ENCODE measurements around the gene RAD51. TPM values are rescaled to one million over a fixed set of nuclear protein-coding genes. Genes with fewer than 3 reads are reported as not detected.

Gene RAD51
- polyA plus RNA-seq, 2 donors = 2.5 to 5.9 TPM

- Histone ChIP-seq H3K27ac (ENCODE audit: low read depth in 2 of 2, low read length in 1 of 2) (peak overlapping the region; percentile 88 to 89), H3K4me3 (ENCODE audit: low read depth in 1 of 2, low read length in 2 of 2) (peak overlapping the region; percentile 82 to 85), H3K36me3 (ENCODE audit: control insufficient read depth in 2 of 2, insufficient read depth in 2 of 2, low read length in 1 of 2) (peaks cover 10 to 13% of the 10 kb centered on the region in 2 donors), H3K4me1 (ENCODE audit: control insufficient read depth in 2 of 2, insufficient read depth in 2 of 2, low read length in 1 of 2) (peaks cover 0 to 4% of the 10 kb centered on the region in 2 donors), H3K27me3 (ENCODE audit: control insufficient read depth in 1 of 2, insufficient read depth in 2 of 2, low read length in 2 of 2) (no peaks in the 10 kb centered on the region), H3K9me3 (ENCODE audit: control insufficient read depth in 2 of 2, insufficient read depth in 1 of 2, low read depth in 1 of 2, low read length in 1 of 2) (no peaks in the 10 kb centered on the region)
- WGBS, 2 donors = 0 to 1% methylated on average over 22 of the region's 22 CpGs
These were observed 59.6 kb downstream of the RAD51 start for GRCh38 chr15:40754574-40754882.

DNA sequence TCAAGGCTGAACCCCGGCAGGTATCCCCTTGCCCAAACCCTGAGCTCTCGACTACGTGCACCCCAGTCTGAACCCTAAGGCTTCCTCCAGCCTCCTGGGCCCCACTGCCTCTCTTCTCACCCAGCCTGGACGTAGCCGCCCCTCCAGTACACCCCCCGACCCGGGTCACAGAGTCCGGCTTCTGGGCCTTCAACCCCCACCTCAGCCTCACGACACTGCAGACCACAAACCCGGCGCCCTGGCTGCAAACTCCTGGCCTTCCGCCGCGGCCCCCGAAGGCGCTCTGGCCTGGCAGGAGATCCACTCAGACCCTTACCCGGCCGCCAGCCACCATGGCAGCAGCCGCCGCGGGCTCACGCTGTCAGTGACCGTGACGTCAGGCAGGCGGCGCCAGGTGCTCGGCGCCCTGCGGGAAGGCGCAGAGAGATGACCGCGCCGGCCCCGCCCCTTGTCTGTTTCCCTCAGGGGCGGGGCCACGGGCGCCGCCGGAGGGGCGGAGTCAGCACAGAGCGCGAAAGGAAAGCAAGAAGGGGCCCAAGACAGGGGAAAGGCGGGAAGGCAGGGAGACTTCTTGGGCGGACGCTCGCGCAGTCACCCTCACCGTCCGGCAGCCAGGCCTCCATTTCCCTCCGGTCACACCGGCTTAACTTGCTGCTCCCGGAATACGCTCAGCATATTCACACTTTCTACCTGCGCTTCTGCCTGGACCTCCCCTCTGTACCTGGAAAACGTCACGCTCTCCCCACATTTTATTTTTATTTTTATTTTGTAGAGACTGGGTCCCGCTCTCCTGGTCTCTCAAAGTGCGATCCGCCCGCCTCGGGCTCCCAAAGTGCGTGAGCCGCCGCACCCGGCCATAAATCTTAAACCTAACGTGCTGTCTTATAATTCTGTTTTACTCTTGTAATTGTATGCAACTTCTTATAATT lies 60.2 kb downstream of the RAD51 start, which contains the start of gene RMDN3:
TSS of gene RMDN3 (minus strand) at position 372 of the 929 bp plus-strand sequence. CDS start 471 bp downstream, outside the sequence.
- 0 to 1% methylated on average over 62 to 66 of the region's 66 CpGs for WGBS, 2 donors
- Histone ChIP-seq H3K9me3 (ENCODE audit: control insufficient read depth in 2 of 2, insufficient read depth in 1 of 2, low read depth in 1 of 2, low read length in 1 of 2) (no peaks in the 10 kb centered on the region), H3K4me3 (ENCODE audit: low read depth in 1 of 2, low read length in 2 of 2) (peak within 1 kb of the TSS; percentile 82 to 85), H3K27me3 (ENCODE audit: control insufficient read depth in 1 of 2, insufficient read depth in 2 of 2, low read length in 2 of 2) (no peaks in the 10 kb centered on the region), H3K4me1 (ENCODE audit: control insufficient read depth in 2 of 2, insufficient read depth in 2 of 2, low read length in 1 of 2) (peaks cover 0 to 4% of the 10 kb centered on the region in 2 donors), H3K27ac (ENCODE audit: low read depth in 2 of 2, low read length in 1 of 2) (peak within 1 kb of the TSS; percentile 91 to 92), H3K36me3 (ENCODE audit: control insufficient read depth in 2 of 2, insufficient read depth in 2 of 2, low read length in 1 of 2) (peaks cover 7 to 13% of the 10 kb centered on the region in 2 donors)

DNA sequence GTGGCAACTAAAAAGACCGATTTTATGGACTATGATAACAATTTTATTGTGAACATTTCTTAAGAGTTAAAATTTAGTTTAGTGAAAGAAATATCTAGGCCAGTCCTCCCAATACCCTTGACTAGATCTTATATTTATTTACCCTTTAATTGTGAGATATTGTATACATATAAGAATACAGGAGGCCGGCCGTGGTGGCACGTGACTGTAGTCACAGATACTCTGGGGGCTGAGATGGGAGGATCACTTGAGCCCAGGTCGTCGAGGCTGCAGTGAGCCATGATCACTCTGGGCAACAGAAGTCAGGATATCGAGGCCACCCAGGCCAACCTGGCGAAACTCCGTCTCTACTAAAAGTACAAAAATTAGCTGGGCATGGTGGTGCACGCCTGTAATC lies 60.8 kb downstream of the RAD51 start:
- peak overlapping the region; percentile 69 to 82 for H3K4me3 ChIP-seq (ENCODE audit: low read depth in 1 of 2, low read length in 2 of 2)
- WGBS, 2 donors = 62 to 66% methylated on average over 10 of the region's 10 CpGs
- no peaks in the 10 kb centered on the region for H3K9me3 ChIP-seq (ENCODE audit: control insufficient read depth in 2 of 2, insufficient read depth in 1 of 2, low read depth in 1 of 2, low read length in 1 of 2)
- H3K36me3 ChIP-seq (ENCODE audit: control insufficient read depth in 2 of 2, insufficient read depth in 2 of 2, low read length in 1 of 2) = peaks cover 7 to 10% of the 10 kb centered on the region in 2 donors
- H3K4me1 ChIP-seq (ENCODE audit: control insufficient read depth in 2 of 2, insufficient read depth in 2 of 2, low read length in 1 of 2) = peaks cover 0 to 4% of the 10 kb centered on the region in 2 donors
- H3K27ac ChIP-seq (ENCODE audit: low read depth in 2 of 2, low read length in 1 of 2) = no peak overlapping the region
- no peaks in the 10 kb centered on the region for H3K27me3 ChIP-seq (ENCODE audit: control insufficient read depth in 1 of 2, insufficient read depth in 2 of 2, low read length in 2 of 2)

- WGBS, 2 donors = 48 to 58% methylated on average over 6 of the region's 6 CpGs
These were observed 62.0 kb downstream of the RAD51 start for GRCh38 chr15:40756938-40757337.

GRCh38 chr15:40759961-40760360 lies 65.0 kb downstream of the RAD51 start:
- no peaks in the 10 kb centered on the region for H3K9me3 ChIP-seq (ENCODE audit: control insufficient read depth in 2 of 2, insufficient read depth in 1 of 2, low read depth in 1 of 2, low read length in 1 of 2)
- WGBS, 2 donors = 95% methylated on average over 5 of the region's 5 CpGs
- no peak overlapping the region for H3K4me3 ChIP-seq (ENCODE audit: low read depth in 1 of 2, low read length in 2 of 2)
- peaks cover 7 to 8% of the 10 kb centered on the region in 2 donors for H3K4me1 ChIP-seq (ENCODE audit: control insufficient read depth in 2 of 2, insufficient read depth in 2 of 2, low read length in 1 of 2)
- H3K27me3 ChIP-seq (ENCODE audit: control insufficient read depth in 1 of 2, insufficient read depth in 2 of 2, low read length in 2 of 2) = no peaks in the 10 kb centered on the region
- H3K27ac ChIP-seq (ENCODE audit: low read depth in 2 of 2, low read length in 1 of 2) = no peak overlapping the region
- no peaks in the 10 kb centered on the region for H3K36me3 ChIP-seq (ENCODE audit: control insufficient read depth in 2 of 2, insufficient read depth in 2 of 2, low read length in 1 of 2)

More at GRCh38 chr15:40756938-40757337, 62.0 kb downstream of the RAD51 start:
- no peaks in the 10 kb centered on the region for H3K27me3 ChIP-seq (ENCODE audit: control insufficient read depth in 1 of 2, insufficient read depth in 2 of 2, low read length in 2 of 2)
- H3K4me3 ChIP-seq (ENCODE audit: low read depth in 1 of 2, low read length in 2 of 2) = no peak overlapping the region
- peaks cover 2 to 4% of the 10 kb centered on the region in 2 donors for H3K36me3 ChIP-seq (ENCODE audit: control insufficient read depth in 2 of 2, insufficient read depth in 2 of 2, low read length in 1 of 2)
- peaks cover 0 to 4% of the 10 kb centered on the region in 2 donors for H3K4me1 ChIP-seq (ENCODE audit: control insufficient read depth in 2 of 2, insufficient read depth in 2 of 2, low read length in 1 of 2)
- no peak overlapping the region for H3K27ac ChIP-seq (ENCODE audit: low read depth in 2 of 2, low read length in 1 of 2)
- H3K9me3 ChIP-seq (ENCODE audit: control insufficient read depth in 2 of 2, insufficient read depth in 1 of 2, low read depth in 1 of 2, low read length in 1 of 2) = no peaks in the 10 kb centered on the region

DNA sequence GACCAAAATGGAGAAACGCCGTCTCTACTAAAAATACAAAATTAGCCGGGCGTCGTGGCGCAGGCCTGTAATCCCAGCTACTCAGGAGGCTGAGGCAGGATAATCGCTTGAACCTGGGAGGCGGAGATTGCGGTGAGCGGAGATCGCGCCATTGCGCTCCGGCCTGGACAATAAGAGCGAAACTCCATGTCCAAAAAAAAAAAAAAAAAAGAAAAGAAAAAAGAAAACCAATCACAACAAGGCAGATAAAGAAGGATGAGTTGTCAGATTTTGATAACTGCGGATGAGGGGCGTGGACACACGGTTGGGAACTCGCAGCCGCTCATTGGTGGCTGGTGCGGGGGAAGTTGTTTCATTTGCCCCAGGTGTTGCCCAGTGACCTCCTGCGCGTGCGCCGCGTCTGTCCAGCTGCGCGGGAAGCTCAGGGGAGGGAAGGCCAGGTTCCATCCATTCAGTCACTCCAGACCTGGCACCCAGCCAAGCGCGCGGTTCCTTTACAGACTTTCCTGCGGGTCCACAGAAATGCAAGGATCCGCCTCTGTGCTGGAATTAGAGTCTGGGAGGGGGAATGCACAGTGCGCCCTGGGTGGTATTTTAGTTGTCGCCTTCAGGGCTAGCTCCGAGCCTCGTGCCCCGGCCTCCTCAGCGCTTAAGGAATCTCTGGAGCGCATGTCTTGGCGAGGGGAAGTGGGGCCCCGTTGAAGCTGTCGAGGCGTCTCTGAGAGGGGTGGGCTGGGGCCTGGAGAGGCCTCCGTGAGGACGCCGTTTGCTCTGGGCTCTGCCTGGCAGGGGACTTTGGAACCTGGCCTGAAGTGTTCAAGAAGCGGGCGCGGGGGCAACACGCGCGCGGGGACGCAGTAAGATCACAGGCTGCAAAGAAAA lies 68.2 kb downstream of the RAD51 start:
- H3K36me3 ChIP-seq (ENCODE audit: control insufficient read depth in 2 of 2, insufficient read depth in 2 of 2, low read length in 1 of 2) = peaks cover 0 to 9% of the 10 kb centered on the region in 2 donors
- H3K4me1 ChIP-seq (ENCODE audit: control insufficient read depth in 2 of 2, insufficient read depth in 2 of 2, low read length in 1 of 2) = peaks cover 11 to 33% of the 10 kb centered on the region in 2 donors
- peak overlapping the region; percentile 81 to 87 for H3K27ac ChIP-seq (ENCODE audit: low read depth in 2 of 2, low read length in 1 of 2)
- no peaks in the 10 kb centered on the region for H3K9me3 ChIP-seq (ENCODE audit: control insufficient read depth in 2 of 2, insufficient read depth in 1 of 2, low read depth in 1 of 2, low read length in 1 of 2)
- 28 to 31% methylated on average over 55 of the region's 55 CpGs for WGBS, 2 donors
- peak overlapping the region; percentile 57 to 60 for H3K4me3 ChIP-seq (ENCODE audit: low read depth in 1 of 2, low read length in 2 of 2)
- no peaks in the 10 kb centered on the region for H3K27me3 ChIP-seq (ENCODE audit: control insufficient read depth in 1 of 2, insufficient read depth in 2 of 2, low read length in 2 of 2)

- peaks cover 0 to 11% of the 10 kb centered on the region in 2 donors for H3K36me3 ChIP-seq (ENCODE audit: control insufficient read depth in 2 of 2, insufficient read depth in 2 of 2, low read length in 1 of 2)
- peak within 1 kb of the TSS; percentile 81 to 87 for H3K27ac ChIP-seq (ENCODE audit: low read depth in 2 of 2, low read length in 1 of 2)
- peaks cover 11 to 41% of the 10 kb centered on the region in 2 donors for H3K4me1 ChIP-seq (ENCODE audit: control insufficient read depth in 2 of 2, insufficient read depth in 2 of 2, low read length in 1 of 2)
- H3K27me3 ChIP-seq (ENCODE audit: control insufficient read depth in 1 of 2, insufficient read depth in 2 of 2, low read length in 2 of 2) = no peaks in the 10 kb centered on the region
- H3K9me3 ChIP-seq (ENCODE audit: control insufficient read depth in 2 of 2, insufficient read depth in 1 of 2, low read depth in 1 of 2, low read length in 1 of 2) = no peaks in the 10 kb centered on the region
- 0 to 1% methylated on average over 56 to 75 of the region's 75 CpGs for WGBS, 2 donors
- peak within 1 kb of the TSS; percentile 57 to 60 for H3K4me3 ChIP-seq (ENCODE audit: low read depth in 1 of 2, low read length in 2 of 2)
These were observed 69.0 kb downstream of the RAD51 start, which contains the start of gene GCHFR for GRCh38 chr15:40763801-40764628. Gene GCHFR, plus strand, starts transcription at chr15:40764068. Its CDS starts 113 bp downstream, at chr15:40764181.

GRCh38 chr15:40764629-40765103 lies 69.7 kb downstream of the RAD51 start:
- Histone ChIP-seq H3K4me1 (ENCODE audit: control insufficient read depth in 2 of 2, insufficient read depth in 2 of 2, low read length in 1 of 2) (peaks cover 11 to 45% of the 10 kb centered on the region in 2 donors), H3K4me3 (ENCODE audit: low read depth in 1 of 2, low read length in 2 of 2) (peak overlapping the region; percentile 57 to 60), H3K9me3 (ENCODE audit: control insufficient read depth in 2 of 2, insufficient read depth in 1 of 2, low read depth in 1 of 2, low read length in 1 of 2) (no peaks in the 10 kb centered on the region), H3K27ac (ENCODE audit: low read depth in 2 of 2, low read length in 1 of 2) (peak overlapping the region; percentile 81 to 87), H3K36me3 (ENCODE audit: control insufficient read depth in 2 of 2, insufficient read depth in 2 of 2, low read length in 1 of 2) (peaks cover 0 to 11% of the 10 kb centered on the region in 2 donors), H3K27me3 (ENCODE audit: control insufficient read depth in 1 of 2, insufficient read depth in 2 of 2, low read length in 2 of 2) (no peaks in the 10 kb centered on the region)
- WGBS, 2 donors = 33 to 37% methylated on average over 8 of the region's 8 CpGs

Measured in esophagus (tissue), 2 donors.